GM19035 (cell line): Measurements from ENCODE around the gene ZNF90.
"Not testable (repeated sequence)": the region's sequence is repeated elsewhere in the genome, so short reads cannot be mapped to it uniquely, and the experiment has no call there.

Experiments used
- ATAC-seq: cut with Tn5 transposase; IDR thresholded peaks from one replicate; pipeline ENCODE4 v1.9.1; 2021; ENCODE audit not compliant: unreplicated experiment

ZNF90 gene

DNA sequence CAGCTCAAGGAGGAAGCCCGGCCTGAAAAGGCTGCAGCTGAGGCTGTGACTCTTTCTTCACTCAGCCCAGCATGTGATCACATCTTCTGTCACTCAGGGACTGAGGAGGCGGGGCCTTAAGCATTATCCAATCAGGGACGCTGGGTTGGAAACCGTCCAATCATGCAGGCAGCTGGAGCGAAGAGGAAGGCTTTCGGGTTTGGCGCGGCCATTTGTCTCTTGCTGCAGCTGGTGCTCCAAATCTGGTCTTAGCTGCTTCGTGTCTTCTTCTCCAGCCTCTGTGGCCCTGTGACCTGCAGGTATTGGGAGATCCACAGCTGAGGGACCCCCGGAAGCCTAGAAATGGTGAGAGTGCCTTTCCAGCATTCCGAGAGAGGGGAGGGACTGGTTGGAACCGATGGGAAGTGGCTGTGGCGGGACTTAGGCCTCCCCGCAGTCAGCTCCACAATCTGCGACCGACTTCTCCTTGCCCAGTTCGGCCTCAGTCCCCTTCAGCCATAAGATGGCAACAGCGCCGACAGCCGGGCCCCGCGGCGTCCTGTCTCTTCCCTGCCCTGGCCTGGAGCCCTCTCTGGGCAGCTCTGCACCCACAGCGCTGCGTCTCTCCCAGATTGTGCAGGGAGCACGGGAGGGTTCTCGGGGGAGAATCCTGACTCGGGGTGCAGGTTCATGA is at the start of gene ZNF90:
TSS of gene ZNF90 (plus strand) at position 210 of the 673 bp plus-strand sequence. CDS start at position 343, 133 bp downstream.
- ATAC-seq, result no peak

DNA sequence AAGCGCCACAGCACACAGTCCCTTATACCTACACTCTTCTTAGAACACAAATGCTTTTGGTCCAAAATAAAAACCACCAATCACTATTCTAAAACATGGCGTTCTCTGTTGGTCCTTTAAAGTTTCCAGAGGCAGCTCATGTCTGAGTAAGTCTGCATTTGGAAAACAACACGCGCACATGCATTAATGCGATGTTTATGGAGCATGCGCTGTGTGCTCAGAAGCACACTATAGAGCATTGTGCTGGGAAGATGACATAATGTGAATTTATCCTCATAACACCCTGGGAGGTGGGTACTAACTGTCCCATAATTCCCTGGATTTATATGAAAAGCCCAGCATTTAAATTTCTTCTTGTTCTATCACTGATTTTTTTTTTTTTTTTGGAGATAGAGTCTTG is 49.2 kb upstream of the ZNF90 start:
- no peak for ATAC-seq

DNA sequence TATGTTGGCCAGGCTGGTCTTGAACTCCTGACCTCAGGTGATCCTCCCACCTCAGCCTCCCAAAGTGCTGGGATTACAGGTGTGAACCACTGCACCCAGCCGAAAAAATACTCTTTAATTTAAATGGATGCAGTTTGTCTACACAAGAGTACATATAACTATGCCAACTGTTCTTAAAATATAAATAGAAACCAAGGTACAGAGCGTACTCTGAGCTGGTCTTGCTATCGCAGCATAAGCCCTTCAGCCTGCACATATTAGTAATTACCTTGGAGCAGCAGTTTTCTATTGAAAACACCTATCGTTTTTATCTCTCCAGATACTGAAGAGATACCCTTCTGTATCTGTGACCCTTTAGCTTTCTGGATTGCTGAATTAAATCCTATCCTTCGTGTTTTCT is 41.9 kb upstream of the ZNF90 start:
- ATAC-seq, result no peak

DNA sequence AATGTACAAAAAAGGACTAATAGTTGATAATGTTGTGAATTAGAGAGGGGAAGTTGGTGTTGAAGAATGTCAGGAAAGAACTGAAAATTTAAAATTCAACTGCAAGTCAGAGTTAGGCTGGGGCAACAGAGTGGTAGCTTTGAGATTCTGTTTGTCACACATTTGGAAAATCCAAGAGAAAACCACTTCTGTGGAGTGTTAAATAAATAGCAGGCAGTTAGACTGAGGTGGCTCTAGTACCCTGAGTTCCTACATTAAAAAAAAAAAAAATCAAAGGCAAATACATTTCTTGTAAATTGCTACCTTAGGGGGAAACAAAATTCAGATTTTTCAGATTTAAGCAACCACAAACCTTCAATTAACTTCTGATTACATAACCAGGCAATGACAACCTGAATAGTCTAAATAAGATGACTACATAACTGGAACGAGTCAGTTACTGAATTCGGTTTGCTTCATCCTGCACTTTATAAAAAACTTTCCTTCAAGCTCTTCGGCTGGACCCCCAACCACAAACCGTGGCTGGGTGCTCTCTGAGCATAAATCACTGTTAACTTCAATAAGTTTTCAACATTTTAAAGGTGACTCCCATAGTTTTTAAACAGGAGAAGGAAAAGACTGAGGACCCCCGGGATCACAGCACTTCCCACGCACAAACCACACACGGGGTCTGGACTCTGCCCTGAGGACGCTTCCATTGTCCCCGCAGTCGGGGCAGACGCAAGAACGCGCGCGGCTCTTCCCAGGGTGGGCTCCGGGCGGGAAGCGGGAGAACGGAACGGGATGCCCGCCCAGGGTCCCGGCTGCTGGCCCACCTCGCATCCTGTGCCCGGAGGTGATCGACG is 39.2 kb upstream of the ZNF90 start:
- no peak for ATAC-seq

DNA sequence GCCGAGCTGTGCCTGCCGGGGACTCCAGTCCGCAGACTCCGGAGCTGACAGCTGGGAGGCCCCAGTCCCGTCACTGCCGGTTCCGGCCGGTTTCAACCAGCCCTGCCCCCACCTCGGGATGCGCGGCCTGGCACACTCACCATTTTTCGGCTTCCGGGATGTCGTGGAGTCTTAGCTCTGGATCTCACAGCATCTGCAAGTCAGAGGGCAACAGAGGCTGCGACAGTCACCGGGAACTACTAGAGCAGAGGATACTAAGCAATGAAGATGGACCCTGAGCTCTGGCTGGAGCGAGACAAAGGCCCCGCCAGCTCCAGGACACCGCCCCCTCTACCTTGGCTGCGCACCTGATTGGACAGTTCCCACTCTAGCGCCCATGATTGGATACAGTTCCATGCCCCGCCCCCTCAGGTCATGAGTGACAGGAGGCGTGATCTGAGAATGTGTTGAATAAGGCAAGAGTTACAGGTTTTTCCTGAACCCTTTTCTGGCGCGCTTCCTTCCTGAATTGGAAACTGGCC is 38.5 kb upstream of the ZNF90 start, which contains the start of gene ZNF682:
TSS of gene ZNF682 (minus strand) at position 303 of the 521 bp plus-strand sequence. CDS start at position 143, 160 bp downstream.
- peak; percentile 73 for ATAC-seq

DNA sequence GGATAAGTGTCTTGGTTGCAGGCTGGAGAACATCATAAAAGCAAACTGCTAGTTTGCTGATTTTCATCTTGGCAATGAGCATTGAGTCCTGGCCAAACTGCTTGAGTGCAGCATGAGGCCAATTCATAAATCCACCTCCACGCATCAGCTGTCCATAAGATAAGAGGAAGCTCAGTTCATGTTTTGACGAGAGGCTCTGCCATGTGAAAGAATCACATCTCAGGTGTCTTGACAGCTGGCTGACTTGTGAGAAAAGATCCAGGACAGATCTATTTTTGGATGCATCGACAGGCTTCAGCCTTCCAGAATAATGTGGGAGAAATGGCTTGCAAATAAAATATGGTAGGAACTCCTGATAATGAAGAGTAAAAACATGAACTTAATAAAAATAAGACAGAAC is 33.1 kb upstream of the ZNF90 start:
- ATAC-seq, result no peak

DNA sequence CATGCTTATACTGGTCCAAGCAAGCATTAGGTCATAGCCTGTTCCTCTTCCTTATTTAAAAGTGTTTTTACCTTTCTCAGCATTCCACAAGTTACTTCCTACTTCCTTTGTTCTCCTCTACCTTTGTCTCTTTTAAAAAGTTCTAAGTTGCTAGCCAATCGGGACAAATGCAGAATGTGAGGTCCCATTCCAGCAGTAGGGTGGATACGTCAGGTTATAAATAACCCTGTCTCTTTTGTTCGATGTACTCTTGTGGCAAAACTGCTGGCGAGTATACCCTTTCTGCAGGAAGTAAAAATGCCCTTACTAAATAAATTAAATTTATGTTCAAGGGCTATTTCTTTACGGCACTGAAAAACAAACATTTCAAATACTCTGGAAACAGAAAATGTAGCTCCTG is 32.1 kb upstream of the ZNF90 start:
- not testable (repeated sequence) for ATAC-seq

DNA sequence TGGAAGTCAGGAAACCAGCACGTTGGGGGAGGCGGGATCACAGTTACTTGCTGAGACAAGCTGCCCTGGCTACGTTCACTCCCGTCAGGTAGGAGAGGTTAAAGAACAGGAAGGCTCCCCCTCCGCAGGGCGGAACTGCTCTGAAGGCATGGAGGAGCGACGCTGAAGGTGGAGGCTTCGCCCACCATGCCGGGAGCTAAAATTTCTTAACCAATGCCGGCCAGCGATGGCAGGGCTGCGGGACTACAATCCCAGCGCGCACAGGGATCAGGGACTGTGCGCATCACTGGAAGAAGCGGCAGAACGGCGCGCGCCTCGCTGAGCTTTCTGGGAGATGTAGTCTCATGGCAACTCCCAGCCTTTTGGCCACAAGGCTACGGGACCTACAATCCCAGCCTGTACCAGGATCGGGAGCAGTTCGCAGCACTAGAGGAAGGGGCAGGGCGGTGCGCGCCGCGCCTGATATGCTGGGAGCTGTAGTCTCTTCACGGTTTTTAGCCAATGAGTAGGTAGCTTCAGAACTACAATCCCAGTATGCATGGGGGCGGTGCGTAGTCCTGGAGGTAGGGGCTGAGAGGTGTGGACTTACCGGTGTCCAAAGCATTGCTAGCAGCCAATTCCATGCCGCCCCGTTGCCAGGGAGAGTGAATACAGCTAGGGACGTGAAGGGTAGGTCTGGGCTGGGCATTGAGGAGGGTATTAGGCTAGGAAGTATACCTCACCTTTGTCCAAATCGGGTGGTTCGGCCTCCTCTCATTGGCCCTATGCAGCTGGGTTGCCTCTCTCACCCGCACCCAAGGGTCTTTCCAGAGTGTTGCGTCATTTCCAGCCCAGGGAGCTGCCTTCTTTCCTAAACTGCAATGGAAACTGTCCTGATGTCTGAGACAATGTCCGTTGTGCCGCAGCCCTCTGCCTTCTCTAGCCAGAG is 25.7 kb upstream of the ZNF90 start:
- no peak for ATAC-seq

DNA sequence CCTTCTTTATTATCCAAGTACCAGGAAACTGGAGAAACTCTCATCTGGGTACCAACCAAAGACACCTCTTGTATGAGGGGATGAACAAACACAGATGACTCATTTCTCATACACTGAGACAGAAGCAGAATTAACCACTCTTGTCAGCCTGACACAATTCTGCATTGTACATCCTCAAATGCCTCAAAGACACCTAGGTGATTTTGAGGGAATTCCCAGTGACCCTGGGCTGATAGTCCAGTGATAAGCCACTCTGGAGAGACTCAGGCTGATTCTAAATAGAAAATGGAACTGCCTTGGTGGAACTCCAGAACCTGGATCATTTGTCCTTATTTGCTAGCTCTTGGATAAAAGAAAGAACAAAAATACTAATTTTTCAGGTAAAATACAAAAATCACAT is 19.1 kb upstream of the ZNF90 start:
- not testable (repeated sequence) for ATAC-seq

DNA sequence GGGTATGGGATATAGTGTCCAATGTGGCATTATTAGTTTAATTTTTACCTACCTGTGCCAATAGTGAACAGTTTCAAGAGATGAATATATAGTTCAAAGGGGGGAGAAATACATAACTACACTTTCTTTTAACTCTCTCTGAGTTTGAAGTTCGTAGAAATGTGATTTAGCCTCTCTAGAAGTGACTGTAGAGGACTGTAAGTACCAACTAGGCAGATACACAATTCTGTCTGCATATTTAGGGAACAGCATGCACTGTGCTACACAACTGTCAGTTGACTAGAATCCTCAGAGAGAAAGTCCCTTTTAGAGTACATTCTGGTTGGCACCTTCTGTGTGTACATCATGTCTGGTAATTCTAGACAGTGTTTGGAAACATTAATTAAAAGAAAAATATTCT is 17.5 kb upstream of the ZNF90 start:
- no peak for ATAC-seq

DNA sequence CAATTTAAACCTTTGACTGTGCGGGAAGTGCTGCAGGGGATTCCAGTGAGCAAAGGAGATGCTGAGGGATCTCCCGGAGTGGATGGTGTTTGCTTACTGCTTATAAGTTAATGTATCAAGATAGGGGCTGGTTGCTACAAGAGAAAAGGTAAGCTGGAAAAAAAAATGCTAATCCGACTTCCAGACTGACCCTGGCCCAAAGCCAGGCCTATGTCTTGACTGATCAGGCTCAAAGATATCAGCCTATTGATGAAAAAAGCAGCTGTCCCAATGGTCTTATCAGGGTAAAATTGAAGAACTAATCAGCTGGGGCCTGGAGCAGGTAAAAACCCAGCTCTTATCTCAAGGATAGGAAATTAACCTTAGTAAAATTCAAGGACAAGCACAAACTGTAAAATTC is 10.9 kb upstream of the ZNF90 start:
- no peak for ATAC-seq

DNA sequence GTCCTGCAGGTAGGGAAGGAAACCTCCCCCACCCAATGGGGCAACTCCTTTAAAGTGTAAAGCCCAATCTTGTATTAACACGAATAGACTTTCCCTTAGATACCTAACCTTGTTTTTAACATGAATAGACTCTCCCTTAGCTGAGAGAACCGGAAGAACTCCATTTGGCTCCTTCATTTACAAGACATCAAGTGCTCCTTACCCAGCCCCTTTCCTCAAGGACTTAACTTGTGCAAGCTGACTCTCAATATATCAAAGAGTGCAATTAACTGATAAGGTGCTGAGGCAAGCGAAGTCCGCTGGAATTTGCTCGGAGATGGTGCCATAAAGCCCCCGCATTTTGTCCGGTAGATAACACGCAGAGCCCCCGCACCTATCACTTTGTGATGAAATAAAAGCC is 9.9 kb upstream of the ZNF90 start:
- no peak for ATAC-seq

DNA sequence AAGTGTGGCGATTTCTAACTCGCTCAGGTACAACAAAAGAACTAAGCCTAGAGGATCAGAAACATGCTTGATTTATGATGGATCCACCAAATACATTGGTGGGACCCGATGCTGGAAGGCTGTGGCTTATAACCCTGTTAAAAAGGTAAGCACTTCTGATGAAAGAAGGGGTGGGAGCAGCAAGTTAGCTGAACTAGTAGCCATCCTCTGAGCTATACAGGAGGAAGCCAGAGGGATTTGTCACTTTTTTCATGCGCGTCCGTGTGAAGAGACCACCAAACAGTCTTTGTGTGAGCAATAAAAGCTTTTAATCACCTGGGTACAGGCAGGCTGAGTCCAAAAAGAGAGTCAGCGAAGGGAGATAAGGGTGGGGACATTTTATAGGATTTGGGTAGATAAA is 9.2 kb upstream of the ZNF90 start:
- not testable (repeated sequence) for ATAC-seq

DNA sequence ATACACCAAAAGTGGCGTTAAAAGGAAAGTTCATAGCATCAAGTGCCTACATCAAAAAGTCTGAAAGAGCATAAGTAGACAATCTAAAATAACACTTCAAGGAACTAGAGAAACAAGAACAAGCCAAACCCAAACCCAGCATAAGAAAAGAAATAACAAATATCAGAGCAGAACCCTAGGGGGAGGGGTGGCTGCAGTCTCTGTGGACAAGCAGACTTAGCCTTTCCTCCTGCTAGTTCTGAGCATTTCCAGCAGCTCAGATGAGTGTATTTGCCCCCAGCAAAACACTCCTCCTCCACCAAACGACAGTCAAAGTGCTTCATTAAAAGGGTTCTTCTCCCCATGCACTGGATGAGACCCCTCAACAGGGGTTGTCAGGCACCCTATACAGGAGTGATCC is 7.1 kb upstream of the ZNF90 start:
- ATAC-seq, result no peak

DNA sequence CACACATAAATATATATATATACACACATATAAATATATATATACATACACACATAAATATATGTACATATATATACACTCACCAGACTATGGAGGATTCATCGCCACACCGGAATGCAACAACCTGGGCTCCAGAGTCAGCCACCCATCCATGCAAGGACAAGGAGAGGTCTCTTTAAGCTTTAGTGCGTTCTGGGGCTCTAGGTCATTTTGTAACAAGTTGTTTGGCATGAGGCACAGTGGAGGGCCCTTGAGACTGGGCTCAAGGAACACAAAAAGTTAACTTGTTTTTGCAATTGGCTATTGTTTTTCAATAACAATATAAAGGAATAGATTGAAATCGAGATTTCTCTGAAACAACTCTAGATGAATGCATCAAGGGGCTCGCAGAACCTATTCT is 4.9 kb upstream of the ZNF90 start:
- ATAC-seq, result no peak

DNA sequence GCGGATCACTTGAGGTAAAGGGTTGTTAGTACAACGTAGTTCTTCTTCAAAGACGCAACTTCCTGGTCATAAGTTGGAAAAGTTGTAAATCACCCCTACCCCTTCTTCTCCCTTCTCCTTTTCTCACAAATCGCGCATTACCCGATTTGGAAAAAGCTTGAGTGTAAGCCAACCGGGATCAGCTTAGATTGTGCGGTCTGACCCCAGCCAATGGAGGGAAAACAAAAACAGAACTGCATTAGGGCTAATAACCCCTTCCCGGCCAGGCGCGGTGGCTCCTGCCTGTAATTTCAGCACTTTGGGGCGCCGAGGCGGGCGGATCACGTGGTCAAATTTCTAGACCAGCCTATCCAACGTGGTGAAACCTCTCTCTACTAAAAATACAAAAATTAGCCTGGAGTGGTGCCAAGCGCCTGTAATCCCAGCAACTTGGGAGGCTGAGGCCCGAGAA is 806 bp downstream of the ZNF90 start:
- ATAC-seq, result no peak

DNA sequence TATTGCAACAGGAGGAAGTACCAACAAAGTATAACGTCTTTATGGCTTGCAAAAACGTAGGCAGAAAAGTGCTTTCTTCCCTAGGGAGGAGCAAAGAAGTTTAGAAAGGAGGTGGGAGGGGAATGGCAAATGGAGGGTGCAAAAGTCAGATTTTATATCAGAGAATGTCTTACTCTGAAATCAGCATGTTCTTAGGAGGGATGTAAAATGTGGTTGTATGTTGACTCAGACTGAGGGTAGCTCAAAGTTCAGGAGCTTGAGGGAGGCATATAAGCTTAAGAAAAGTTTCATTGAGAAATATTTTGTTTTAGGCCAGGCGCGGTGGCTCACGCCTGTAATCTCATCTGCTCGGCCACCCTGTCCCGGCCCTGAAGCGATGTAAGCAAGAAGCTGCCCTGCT is 1.7 kb downstream of the ZNF90 start:
- ATAC-seq, result no peak

DNA sequence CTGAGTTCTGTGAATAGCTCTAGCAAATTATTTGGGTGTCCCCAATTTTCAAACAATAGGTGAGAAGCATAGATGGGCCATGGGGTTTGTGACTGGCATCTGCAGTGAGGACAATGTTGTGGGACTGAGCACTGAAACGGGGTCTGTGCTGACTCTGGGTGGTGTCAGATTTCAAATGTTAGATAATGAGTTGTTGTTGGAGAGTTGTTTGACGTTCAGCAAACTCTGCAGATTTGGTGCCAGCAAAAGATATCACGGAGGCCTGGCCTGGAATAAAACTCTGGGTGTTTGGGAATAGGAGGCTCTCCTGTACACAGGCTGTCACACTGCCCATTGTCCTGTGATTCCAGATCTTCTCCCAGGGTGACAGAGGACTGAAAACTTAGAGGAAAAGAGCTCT is 2.9 kb downstream of the ZNF90 start:
- no peak for ATAC-seq

DNA sequence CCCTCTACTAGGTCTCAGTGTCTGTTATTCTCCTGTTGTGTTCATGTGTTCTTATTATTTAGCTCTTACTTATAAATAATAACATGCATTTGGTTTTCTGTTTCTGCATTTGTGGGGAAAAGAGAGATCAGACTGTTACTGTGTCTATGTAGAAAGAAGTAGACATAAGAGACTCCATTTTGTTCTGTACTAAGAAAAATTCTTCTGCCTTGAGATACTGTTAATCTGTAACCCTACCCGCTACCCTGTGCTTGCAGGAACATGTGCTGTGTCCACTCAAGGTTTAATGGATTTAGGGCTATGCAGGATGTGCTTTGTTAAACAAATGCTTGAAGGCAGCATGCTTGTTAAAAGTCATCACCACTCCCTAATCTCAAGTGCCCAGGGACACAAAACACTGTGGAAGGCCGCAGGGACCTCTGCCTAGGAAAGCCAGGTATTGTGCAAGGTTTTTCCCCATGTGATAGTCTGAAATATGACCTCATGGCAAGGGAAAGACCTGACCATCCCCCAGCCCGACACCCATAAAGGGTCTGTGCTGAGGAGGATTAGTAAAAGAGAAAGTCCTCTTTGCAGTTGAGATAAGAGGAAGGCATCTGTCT is 4.5 kb downstream of the ZNF90 start:
- not testable (repeated sequence) for ATAC-seq

DNA sequence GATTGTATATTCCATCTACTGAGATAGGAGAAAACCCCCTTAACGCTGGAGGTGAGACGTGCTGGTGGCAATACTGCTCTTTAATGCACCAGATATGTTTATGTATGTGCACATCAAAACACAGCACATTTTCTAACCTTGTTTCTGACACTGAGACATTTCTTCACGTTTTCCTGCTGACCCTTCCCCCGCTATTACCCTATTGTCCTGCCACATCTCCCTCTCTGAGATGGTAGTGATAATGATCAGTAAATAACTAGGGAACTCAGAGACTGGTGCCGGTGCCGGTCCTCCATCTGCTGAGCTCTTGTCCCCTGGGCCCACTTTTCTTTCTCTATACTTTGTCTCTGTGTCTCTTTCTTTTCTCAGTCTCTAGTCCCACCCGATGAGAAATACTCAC is 5.1 kb downstream of the ZNF90 start:
- not testable (repeated sequence) for ATAC-seq

DNA sequence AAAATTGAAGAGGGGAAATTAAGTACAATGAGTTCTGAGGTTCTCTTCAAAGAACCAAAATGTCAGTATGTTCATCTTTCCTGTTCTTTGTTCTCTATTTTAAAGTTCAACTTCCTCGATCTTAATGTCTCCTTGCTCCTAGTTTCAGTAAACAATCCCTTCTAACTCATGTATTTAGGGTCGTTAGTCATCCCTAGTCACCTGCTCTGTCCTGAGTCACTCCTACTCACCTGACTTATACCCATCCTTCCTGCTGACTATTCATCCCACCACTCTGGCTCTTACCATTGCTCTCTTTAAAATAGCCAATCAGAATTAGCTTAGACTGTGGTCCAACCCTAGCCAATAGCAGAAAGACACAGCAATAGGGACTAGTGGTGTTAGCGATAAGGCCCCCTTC is 24.3 kb downstream of the ZNF90 start:
- no peak for ATAC-seq
